NCI-H1930 (cell line): ENCODE data around the gene ZNF775.

Source experiments
- DNase-seq, 2 experiments: peaks; one replicate each; lab custom pipeline; 2025; lab: John Stamatoyannopoulos, UW

Gene ZNF775

DNA sequence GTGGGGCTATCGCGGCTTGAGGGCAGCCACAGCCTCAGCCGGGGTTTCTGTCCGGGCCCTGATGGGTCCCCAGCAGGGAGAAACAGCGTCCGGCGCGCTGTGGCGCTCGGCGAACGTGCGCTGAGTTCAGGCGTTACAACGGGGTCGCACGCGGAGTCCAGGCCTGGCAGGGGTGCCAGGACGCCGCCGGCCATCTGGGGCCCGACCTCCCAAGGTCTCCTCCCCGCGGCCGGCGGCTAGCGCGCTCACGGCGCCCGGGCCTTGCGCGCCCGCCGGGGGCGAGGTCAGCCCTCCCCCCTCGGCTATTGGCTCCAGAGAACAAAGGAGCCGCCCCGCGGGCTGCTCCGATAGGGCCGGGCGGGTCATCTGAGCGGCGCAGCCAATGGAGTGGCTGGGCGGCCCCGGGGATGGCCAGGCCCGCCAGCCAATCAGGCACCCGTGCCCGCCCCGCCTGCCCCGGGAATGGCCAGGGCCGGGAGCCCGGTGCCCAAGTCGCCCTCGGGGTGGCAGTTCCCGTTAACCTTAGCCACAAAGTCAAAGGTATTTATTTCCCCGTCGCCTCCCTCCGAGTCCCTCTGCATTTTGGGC, at the start of gene ZNF775:
TSS of gene ZNF775 (plus strand) at position 478 of the 588 bp plus-strand sequence. CDS start 9,141 bp downstream, outside the sequence.
- peak; percentile 93 to 96 for DNase-seq

DNA sequence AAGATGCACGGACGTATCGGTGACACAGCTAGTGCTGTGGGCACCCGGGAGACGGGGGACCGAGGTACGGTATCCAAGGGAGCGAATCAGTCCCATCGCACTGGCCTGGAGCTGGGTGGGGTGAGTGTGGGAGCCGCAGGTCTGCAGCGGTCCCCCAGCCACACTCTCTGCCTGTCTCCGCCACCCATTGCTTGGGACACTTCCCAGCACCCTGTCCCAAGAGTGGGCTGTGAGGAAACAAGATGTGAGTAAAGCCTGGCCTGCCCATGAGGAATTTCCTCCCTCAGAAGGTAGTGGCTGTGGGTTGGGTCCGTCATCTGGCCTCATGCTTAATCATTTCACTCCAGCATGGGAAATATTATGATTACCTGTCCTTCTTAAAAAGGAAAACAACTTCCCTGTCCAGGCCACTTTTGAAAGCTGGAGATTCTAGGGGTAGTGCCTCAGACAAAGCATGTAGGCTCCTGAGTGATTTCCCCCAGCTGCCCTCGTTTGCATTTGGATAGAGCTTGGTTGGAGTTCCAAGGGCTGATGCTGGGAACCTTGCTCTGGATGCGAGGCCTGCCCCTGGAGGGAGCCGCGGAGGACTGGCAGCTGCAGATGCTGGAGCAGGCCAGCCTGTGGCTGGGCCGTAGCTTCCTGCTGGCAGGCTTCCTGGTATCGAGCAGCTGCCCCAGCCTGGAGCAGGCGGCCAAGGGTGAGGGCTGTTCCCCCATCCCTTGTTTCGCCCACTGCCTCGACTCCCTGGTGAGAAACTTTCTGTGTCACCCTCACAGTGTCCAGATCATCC, 49.6 kb upstream of the ZNF775 start:
- no peak for DNase-seq

DNA sequence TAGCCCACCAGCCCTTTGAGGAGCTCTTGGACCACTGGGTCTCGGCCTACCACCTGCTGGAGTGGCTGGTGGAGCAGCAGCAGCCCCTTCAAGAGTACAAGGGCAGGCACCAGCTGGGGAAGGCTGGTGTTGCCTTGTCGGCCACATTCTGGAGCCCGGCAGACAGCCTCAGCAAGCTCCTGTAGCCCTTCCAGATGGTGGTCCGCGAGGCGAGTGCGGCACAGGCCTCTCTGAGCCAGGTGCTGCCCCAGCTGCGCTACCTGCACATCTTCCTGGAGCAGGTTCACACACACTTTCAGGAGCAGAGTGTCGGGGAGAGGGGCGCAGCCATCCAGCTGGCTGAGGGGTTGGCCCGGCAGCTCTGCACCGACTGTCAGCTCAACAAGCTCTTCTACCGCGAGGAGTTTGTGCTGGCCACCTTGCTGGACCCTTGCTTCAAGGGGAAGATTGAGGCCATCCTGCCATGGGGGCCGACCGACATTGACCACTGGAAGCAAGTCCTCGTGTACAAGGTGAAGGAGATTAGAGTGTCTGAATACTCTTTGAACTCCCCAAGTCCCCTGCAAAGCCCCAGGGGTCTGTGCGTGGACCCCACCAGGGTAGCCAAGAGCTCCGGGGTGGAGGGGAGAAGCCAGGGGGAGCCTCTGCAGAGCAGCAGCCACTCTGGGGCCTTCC, 48.8 kb upstream of the ZNF775 start:
- no peak for DNase-seq

DNA sequence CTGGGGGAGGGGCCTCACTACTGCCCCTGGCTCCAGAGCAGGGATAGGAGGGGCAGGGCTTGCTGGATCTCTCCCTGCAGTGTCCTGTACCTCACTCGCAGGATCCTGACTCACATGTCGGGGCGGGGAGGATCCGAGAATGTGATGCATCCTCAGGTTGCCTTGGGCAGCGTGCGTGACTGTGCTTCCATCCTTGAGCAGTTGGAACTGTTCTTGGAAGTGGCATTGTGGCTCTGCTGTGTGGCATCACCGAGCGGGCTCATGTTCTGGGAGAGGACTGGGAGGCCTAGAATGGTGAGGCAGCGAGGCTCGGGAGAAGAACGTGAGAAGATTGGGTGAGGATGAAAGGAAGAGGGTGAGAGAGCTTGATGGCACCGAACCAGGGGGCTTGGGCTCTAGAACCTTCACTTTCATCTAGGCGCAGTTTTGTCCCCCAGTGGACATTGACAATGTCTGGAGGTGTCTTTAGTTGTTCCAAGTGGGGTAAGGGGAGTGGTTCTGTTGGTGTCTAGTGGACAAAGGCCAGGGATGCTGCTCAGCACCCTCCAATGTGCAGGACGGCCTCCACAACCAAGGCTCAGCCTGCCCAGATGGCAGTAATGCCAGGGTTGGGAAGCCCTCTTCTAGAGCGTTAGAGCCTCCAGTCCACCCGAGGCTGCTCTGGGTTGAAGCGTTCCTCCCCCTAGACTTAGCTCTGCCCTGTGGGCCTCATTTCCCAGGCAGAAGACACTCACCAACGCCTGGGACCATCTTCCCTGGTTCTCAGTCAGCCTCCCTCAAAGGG, 46.1 kb upstream of the ZNF775 start:
- DNase-seq = no peak

DNA sequence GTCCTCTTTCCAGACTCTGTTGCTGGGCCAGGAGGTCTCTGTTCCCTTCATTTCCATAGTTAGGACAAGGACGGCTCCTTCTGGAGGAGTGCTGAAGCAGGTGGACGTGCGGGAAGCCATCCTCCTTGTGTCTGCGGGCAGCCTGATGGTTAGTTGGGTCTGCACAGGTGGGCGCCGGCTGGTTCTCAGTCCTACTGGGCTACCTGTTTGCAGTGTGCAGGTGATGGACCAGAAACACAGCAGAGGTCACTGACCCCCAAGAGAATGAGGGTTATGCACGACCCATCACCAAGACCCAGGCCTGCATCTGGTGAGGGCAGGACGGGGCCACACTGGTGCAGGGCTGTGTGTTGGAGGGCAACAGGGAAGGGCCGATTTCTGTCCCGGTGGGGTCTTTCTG, 45.5 kb upstream of the ZNF775 start:
- no peak for DNase-seq

DNA sequence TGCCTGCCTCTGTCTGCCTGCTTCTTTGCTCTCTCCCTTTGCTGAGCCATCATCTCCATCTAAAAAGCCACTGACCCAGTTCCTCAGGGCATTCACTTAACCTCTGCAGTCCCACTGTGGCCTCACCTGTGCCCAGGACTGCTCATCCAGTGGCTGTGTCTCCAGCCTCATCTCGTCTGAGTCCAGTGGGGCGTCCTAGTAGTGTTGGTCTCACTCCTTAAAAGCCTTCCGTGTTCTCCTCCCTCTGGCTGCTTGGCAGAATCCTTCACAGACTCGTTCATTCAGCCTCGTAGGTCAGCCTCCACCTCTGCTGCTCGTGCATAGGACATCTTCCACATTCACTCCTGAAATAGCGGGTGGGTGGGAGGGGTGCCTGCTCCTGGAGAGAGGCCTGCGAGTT, 45.0 kb upstream of the ZNF775 start:
- DNase-seq = no peak

DNA sequence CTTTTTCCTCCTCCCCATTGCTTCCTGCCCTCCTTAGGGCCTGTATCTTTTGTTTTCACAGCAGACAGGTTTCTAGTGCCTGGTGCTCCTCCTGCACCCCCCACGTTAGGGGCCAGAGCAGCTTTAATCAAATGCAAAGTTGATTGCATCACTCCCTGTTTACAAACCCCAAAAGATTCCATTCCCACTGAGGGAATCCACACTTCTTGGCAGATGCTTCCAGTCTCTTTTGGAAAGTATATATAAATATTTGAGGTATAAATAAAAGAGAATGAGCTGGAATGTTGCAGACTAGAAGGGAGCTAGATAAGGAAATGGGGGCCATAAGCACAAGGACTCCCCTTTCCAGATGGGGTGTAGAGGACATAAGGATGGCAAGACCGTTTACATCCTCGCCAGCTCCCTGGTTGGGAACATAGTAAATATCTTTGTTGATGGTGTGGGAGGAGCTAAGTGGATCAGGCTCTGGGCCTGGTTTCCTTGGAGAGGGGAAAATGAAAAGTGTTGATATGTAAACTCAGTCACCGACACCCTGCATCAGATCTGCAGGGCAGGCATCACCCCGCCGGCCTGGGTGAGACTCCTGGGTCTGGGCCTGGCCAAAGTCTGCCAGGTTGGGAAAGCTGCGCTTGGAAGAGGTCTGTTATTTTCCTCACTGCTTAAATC, 43.9 kb upstream of the ZNF775 start:
- no peak for DNase-seq

DNA sequence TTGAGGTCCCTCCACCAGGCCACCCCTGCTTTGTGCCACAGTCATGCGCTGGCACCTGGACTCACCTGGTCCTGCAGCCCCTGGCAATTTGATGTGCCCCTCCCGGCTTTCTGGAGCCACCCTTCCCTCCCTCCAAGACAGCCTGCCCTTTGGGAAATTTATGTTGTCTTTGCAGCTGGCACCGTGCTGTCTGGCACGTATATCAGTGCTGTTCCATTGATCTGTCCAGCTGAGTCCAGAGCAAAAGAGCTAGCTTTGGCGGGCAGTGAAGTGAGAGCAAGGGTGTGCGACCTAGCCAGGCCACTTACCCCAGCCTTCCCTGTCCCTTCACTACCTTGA, 43.4 kb upstream of the ZNF775 start:
- no peak for DNase-seq

DNA sequence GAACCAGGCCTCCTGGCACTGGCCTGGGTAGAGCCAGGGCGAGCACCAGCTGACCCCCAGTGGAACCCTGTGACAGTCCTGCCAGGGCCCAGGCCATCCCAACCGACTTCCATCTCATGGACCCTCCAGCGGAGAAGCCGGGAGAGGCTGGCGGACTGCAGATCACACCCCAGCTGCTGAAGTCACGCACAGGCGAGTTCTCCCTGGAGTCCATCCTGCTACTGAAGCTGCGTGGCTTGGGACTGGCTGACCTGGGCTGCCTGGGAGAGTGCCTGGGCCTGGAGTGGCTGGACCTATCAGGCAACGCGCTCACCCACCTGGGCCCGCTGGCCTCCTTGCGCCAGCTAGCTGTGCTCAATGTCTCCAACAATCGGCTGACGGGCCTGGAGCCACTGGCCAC, 42.4 kb upstream of the ZNF775 start:
- DNase-seq = no peak

DNA sequence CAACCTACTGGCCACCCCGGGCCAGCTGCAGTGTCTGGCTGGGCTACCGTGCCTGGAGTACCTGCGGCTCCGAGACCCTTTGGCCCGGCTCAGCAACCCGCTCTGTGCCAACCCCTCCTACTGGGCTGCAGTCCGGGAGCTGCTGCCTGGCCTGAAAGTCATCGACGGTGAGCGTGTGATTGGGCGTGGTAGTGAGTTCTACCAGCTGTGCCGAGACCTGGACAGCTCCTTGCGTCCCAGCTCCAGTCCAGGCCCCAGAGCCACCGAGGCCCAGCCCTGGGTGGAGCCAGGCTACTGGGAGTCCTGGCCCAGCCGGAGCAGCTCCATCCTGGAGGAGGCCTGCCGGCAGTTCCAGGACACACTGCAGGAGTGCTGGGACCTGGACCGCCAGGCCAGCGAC, 42.0 kb upstream of the ZNF775 start:
- no peak for DNase-seq

DNA sequence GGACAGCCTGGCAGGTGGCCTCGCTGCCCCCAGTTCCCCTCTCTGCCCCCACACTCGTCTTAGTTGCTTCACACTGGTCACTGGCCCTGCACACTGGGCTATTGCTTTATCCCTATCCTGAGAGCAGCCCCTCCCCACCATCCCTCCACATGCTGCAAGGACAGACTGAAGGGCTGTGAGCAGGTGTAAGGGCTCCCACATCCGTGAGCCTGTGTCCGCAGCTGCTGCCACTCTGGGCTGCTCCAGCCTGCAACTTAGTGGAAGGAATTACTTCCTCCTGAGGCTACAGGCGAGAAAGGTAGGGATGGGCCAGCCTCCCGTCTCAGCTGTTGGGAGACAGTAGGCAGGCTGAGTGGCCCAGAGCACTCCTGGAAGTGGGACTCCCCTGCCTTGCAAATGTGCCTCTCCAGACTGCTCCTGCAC, 41.5 kb upstream of the ZNF775 start:
- DNase-seq = no peak

DNA sequence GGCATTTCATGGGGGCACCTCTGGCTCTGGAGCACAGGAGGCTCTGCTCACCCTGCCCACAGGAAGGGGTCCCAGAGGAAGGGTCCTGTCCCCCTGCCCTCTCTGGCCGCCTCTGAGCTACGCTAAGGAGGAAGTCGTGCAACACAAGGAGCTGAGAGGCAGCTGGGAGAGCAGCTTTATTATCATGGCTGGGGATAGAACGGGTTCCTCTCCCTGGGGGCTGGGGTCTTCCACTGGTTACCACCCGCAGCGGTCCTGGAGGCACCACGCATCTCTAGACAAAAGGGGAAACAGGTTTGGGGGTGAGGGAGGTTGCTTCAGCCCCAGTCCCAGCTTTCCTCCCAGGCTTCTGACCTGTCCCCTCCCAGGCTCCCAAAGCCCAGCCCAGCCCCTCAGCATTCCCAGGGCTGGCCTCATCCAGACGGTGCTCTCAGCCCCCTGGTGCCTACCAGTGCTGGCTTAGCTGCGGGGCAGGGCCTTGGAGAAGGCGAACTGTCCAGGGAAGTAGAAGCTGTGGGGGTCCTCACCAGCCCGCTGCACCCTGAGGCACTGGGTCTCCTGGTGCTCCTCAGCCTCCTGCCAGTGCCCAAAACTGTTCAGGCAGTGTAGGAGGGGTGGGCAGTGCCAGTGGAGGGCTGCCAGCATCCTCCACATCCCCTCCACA, 40.8 kb upstream of the ZNF775 start:
- DNase-seq = no peak

DNA sequence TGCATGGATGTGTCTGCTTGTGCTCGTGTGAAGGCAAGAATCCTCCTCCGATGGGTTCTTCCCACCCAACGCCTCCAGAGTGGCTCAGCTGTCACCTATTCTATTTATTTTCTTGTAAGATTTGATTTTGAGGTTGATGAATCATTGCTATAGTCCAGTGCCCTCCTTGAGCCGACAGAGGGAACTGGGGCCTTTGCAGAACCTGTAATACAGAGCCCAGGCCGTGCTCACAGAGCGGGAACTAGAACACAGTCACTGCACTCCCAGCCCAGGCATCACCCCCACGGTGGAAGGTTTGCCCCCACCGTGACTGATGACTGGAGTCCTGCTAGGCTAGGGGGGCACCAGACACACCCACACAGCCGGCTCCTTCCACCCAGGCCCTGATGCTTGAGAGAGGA, 39.7 kb upstream of the ZNF775 start:
- DNase-seq = no peak

DNA sequence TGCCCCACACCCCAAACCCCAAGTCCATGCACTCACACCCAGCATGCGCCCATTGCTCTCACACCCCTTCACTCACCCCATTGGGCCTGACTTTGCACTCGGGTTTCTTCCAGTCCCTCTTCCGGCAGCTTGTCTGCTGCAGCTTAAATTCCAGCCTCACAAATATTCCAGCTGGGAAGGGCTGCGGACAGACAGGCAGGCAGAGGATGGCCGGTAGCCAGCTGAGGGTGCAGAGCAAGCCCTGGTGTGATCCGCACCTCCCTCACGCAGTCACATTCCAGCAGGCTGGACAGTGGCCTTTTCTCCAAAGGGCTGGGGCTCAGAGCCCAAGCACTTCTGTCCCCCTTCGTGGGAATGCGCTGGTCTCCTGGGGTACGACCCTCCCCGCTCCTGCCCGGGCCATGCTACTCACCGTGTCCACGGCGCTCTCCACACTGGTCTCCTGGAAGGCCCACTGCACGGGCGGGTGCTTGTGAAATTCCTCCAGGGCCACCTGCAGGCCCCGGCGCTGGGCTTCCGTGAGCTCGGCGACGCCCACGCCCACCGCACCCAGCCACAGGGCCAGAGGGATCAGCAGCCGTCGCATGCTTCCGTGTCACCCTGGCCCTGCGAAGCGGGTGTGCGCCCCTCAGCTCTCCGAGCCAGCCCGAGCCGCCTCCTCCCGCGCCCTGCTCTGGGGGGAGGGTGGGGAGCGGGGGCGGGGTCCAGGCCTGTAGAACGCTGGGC, 38.9 kb upstream of the ZNF775 start:
- no peak for DNase-seq

DNA sequence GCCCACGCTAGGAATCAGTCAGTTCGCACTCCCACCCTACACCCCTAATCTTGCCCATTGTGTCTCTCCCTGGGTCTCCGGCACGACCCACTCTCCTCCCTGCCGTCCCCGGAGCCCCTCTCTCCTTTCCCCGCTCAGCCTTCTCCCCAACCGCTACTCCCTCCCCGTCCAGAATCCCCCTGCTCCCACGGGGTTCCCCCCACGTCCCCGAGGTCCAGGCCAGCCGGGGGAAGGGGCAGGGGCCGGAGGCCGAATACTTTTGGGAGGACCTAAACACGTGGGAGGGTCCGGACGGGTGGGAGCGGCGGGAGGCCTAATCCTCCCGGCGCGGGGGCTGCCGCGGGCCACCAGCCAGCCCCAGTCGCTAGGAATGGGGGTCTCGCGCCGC, 38.3 kb upstream of the ZNF775 start:
- DNase-seq = no peak

DNA sequence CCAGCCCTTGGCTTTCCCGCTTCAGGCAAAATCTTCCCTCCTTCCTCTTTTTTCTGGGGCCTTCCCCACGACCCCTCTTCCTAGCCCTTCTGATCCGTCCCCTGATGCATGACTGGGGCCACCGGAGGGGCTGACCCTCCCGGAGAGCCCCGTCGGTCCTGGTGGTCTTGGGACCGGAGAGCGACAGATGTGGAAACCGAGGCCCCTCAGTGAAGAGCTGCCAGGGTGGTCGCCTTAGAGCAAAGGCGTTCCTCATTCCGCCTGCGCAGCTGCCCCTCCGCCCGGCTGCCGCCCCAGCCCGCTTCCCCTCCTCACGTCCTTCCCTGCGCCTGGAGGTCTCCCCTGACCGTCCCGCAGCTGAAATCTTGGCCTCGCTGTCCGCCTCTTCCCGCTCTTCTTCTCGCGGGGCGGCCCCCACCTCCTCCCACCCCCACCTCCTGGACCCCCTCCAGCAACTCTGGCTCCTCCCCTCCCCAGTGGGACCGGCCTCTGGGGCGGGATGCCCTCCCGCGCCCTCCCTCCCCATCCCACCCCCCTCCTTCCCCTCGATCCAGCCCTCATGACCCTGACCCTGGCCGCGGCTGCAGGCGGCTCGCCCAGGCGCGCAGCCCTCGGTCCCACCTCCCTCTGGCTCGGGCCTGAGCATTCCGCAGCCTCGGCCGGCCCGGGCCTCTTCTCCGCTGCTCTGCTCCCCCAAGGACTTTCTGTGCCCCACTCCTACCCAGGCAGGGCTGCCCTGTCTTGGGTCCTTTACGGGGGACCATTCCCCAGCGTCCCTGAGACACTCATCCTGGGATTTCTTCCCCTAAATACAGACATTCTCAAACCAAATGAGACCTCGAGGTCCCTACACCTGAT, 37.6 kb upstream of the ZNF775 start, which contains the start of gene RARRES2:
TSS of gene RARRES2 (minus strand) at position 367 of the 858 bp plus-strand sequence. CDS start 1,020 bp downstream, outside the sequence.
- DNase-seq = no peak

DNA sequence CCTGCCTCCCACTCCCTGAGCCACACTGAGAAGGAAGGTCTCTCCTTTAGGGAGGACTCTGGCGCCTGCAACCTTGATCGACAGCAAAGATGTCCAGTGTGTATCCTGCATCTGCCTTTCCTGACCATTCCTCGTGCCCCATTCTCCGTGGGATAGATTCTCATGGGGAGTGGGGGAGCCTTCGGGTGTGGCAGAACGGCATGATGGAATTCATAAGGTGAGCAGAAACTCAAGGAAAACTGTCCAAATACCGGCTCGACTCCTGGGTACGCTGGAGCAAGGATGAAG, 37.1 kb upstream of the ZNF775 start:
- DNase-seq = no peak

DNA sequence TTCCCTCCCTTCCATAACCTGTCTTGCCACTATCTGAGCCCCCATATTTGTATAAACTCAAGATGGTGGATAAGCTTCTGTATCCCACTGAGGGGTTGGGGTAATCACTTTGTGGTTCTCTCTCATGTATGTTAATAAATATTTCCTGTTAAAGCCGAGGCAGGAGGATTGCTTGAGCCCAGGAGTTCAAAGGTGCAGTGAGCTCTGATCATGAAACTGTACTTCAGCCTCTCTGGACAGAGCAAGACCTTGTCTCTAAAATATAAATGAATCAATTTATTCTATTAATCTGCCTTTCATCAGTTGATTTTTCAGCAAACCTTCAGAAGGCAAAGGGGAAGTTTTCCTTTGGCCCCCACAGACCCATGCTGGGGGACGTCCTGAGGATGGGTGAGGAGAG, 35.9 kb upstream of the ZNF775 start:
- no peak for DNase-seq

DNA sequence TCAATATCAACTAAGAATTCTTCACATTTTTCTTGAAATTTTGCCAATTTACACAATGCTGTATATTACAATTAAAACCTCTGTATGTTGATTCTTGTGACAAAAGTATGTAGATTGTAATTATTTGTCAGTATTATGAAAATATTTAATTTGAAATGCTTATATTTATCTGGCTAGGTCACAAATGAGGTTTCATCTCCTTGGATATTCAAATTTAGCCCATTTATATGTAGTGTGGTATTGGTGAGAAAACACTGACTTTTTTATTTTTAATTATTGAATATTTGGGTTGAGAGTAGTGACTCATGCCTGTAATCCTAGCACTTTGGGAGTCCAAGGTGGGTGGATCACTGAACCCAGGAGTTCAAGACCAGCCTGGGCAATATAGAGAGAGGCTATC, 34.8 kb upstream of the ZNF775 start:
- DNase-seq = no peak

DNA sequence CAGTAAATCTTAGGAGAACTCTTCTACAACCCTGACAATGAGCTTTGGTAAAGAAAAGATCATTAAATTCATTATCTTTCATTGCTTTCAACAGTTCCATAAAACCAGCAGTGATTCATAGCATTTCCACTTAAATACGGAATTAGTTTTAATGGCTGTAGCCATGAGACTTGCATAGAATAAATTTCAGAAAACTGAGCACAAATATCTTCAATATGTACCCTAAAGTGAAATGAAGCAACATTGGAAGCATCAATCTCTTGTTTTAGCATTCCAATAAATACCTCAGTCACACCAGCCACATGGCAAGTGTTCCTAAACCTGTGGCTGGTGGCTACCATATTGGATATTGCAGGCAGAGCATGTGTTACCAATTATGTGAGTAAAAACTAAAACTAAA, 34.1 kb upstream of the ZNF775 start:
- no peak for DNase-seq
